GM21381 (cell line): Measurements from ENCODE around the gene DHX58.

ENCODE experiments used
- ATAC-seq: cut with Tn5 transposase; IDR thresholded peaks from one replicate; pipeline ENCODE4 v1.9.1; 2021; ENCODE audit warnings: mild to moderate bottlenecking, moderate library complexity; ENCODE audit not compliant: unreplicated experiment

Gene DHX58

GRCh38 chr17:42087736-42088705 is 24.5 kb downstream of the DHX58 start:
- ATAC-seq, result no peak

- ATAC-seq, result no peak
Observed at GRCh38 chr17:42087042-42087701, 25.3 kb downstream of the DHX58 start.

GRCh38 chr17:42081516-42082129 is 30.9 kb downstream of the DHX58 start:
- ATAC-seq, result no peak

GRCh38 chr17:42079541-42079940 is 33.0 kb downstream of the DHX58 start:
- ATAC-seq, result no peak

GRCh38 chr17:42078396-42079043 is 34.0 kb downstream of the DHX58 start:
- no peak for ATAC-seq

GRCh38 chr17:42077755-42078154 is 34.8 kb downstream of the DHX58 start:
- no peak for ATAC-seq

- ATAC-seq, result no peak
Observed at GRCh38 chr17:42076797-42077559, 35.5 kb downstream of the DHX58 start.

GRCh38 chr17:42075789-42076188 is 36.7 kb downstream of the DHX58 start:
- ATAC-seq, result no peak

- ATAC-seq, result no peak
Observed at GRCh38 chr17:42072323-42073187, 40.0 kb downstream of the DHX58 start.

GRCh38 chr17:42071810-42072209 is 40.7 kb downstream of the DHX58 start:
- no peak for ATAC-seq

GRCh38 chr17:42068979-42069378 is 43.5 kb downstream of the DHX58 start:
- ATAC-seq, result no peak

GRCh38 chr17:42067371-42068091 is 45.0 kb downstream of the DHX58 start:
- ATAC-seq, result no peak

GRCh38 chr17:42065201-42065600 is 47.3 kb downstream of the DHX58 start:
- ATAC-seq, result no peak

GRCh38 chr17:42062681-42063080 is 49.8 kb downstream of the DHX58 start:
- no peak for ATAC-seq

- no peak for ATAC-seq
Observed at GRCh38 chr17:42061646-42062487, 50.6 kb downstream of the DHX58 start.

GRCh38 chr17:42060231-42060630 is 52.3 kb downstream of the DHX58 start:
- no peak for ATAC-seq

GRCh38 chr17:42059815-42060214 is 52.7 kb downstream of the DHX58 start:
- no peak for ATAC-seq

GRCh38 chr17:42058063-42058462 is 54.5 kb downstream of the DHX58 start:
- ATAC-seq, result no peak
